AG20443 (cell line): ENCODE measurements around the gene OR52A5.
A peak's percentile ranks its signal among the peaks of the same experiment; 100 is the strongest.
"Not testable (repeated sequence)": the region's sequence is repeated elsewhere in the genome, so short reads cannot be mapped to it uniquely, and the experiment has no call there.

Experiments
- DNase-seq: peaks from one replicate; pipeline ENCODE4 v3.0.0; 2012; ENCODE audit warnings: low spot score, mixed read lengths

The OR52A5 gene

DNA sequence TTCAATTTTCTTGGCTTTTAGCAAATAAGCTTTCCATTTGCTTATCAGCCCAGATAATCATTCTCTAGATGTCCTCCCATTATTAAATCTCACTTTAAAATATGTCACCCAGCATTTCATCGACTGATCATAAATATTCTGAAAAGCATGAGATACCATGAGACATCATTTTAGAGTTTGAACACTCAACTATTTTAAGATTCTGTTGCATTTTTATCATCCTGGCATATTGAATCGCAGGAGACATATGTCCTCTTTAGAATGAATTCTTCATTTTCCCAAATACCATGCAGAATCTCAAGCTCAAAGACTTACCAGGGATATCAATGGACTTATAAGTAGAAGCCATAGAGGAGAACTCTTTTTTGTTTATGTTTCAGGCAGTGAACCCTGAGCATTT, at the start of gene OR52A5:
Gene OR52A5 (minus strand): TSS at position 361 of the 400 bp plus-strand sequence. CDS start 5,714 bp downstream, outside the sequence.
- no peak for DNase-seq

- no peak for DNase-seq
These were observed 40.1 kb upstream of the OR52A5 start for GRCh38 chr11:5178046-5178837.

GRCh38 chr11:5174934-5175333, 36.8 kb upstream of the OR52A5 start:
- DNase-seq: no peak

DNA sequence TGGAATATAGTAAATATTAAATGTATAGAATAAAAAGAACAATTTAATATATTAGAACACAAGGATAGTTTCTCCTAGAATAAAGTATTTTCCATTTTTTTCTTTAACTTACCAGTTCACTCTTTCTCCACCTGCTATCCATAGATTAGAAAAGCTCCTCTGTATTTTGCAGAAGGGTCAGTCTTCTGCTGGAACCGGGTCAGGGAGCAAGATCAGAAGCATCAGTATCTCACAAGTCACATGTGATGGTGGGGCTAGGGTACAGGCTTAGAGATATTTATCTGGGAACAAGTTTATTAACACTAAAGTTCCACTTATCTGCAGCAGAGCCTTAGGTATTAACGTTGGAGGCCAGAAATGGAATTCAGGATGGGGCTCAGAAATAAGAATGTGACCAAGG, 33.7 kb upstream of the OR52A5 start:
- no peak for DNase-seq

DNA sequence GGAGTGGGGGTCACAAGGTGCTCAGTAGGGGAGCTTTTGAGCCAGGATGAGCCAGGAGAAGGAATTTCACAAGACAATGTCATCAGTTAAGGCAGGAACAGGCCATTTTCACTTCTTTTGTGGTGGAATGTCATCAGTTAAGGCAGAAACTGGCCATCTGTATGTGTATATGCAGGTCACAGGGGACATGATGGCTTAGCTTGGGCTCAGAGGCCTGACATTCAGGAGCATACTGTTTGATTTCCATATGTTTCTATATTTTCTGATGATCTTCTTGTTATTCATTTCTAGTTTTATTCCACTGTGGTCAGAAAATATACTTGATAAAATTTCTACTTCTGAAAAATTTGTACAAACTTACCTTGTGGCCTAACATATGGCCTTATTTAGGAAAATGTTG, 27.7 kb upstream of the OR52A5 start:
- not testable (repeated sequence) for DNase-seq

- DNase-seq: not testable (repeated sequence)
These were observed 26.7 kb upstream of the OR52A5 start for GRCh38 chr11:5164807-5165206.

GRCh38 chr11:5161045-5161444, 22.9 kb upstream of the OR52A5 start:
- DNase-seq: not testable (repeated sequence)

- DNase-seq: not testable (repeated sequence)
These were observed 22.1 kb upstream of the OR52A5 start for GRCh38 chr11:5160217-5160616.

DNA sequence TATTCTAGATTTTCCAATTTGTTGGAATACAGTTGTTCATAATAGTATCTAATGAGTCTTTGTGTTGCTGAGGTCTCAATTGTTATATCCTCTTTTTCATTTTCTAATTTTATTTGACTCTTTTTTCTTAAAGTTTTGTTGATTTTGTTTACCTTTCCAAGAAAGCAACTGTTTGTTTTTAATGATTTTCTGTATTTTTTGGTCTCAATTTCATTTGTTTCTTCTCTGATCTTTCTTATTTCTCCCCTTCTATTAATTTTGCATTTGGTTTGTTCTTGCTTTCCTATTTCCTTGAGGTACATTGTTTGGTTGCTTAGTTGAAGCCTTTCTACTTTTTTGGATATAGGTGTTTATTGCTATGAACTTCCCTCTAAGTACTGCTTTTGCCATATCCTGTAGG, 21.6 kb upstream of the OR52A5 start:
- DNase-seq: no peak

GRCh38 chr11:5154657-5155056, 16.5 kb upstream of the OR52A5 start, which contains the start of gene OR52A1:
TSS of gene OR52A1 (minus strand) at chr11:5154757. CDS start at chr11:5152369, 2,388 bp downstream.
- no peak for DNase-seq

DNA sequence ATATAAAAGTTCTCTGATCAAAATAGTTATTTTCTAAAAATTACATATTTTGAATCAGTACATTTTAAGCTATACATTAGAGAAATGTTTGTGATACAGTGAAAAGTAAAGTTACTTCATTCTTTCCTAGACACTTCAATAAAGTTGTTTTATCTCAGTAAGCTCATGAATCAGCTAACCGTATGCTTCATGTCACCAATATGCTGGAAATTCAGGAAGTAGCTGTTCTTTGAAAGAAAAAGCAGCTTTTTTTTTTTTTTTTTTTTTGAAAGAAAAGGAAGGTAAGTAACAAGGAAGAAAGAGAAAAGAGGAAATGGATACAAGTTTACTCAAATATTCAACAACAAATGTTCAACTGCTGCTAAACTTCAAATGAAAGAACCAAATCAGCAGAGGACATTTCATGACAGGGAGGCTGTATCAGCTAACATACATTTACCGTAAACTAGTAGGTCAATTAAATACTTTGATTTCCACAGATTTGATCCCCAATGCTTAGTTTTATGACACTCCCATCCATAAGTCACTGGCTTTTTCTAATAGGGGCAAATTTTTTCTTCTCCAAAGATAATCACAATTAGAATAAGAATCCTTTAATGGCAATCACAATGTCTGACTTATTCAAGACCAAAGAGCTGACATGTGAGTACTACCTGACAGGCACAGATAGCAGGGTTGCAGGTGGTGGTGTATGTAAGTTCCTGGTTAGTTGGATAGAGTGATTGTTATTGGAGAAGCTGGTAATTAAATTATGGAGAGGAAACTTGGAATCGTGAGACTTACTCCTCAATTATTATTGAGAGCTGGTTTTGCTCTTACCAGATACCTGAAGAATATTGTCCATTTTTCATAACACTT, 15.6 kb upstream of the OR52A5 start:
- DNase-seq: no peak

- DNase-seq: no peak
These were observed 13.6 kb upstream of the OR52A5 start for GRCh38 chr11:5151713-5152153.

GRCh38 chr11:5144206-5144605, 6.0 kb upstream of the OR52A5 start:
- DNase-seq: not testable (repeated sequence)

GRCh38 chr11:5137014-5137413, 1.1 kb downstream of the OR52A5 start:
- DNase-seq: no peak

- no peak for DNase-seq
These were observed 1.9 kb downstream of the OR52A5 start for GRCh38 chr11:5136261-5136660.

DNA sequence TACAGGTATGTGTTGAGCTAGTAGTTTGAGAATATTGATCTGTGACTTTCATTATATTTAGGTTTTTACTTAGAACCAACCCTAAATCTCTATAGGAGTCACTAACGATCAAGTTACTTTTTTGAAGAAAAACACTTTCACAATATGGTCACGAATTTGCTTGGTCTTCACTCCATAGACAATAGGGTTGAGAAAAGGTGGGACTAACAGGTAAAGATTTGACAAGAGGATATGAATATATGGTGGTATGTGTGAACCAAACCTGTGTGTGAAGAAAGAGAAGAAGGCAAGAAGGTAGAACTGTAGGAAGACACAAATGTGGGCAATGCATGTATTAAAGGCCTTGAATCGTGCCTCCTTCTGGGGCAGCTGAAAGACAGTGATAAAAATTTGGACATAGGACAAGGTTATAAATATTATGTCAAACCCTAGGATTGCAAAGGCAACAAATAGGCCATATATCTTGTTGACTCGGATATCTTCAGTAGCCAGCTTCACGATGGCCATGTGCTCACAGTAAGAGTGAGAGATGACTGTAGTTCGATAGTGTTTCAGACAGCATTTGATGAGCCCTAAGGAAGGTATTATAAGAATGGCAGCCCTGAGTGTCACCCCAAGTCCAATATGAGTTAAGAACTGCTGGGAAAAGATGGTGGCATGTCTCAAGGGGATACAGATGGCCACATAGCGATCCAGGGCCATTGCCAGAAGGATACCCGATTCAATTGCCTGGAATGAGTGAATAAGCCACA, 6.4 kb downstream of the OR52A5 start:
- DNase-seq: no peak

GRCh38 chr11:5129457-5129877, 8.7 kb downstream of the OR52A5 start:
- no peak for DNase-seq

- no peak for DNase-seq
These were observed 13.1 kb downstream of the OR52A5 start for GRCh38 chr11:5124891-5125620.

DNA sequence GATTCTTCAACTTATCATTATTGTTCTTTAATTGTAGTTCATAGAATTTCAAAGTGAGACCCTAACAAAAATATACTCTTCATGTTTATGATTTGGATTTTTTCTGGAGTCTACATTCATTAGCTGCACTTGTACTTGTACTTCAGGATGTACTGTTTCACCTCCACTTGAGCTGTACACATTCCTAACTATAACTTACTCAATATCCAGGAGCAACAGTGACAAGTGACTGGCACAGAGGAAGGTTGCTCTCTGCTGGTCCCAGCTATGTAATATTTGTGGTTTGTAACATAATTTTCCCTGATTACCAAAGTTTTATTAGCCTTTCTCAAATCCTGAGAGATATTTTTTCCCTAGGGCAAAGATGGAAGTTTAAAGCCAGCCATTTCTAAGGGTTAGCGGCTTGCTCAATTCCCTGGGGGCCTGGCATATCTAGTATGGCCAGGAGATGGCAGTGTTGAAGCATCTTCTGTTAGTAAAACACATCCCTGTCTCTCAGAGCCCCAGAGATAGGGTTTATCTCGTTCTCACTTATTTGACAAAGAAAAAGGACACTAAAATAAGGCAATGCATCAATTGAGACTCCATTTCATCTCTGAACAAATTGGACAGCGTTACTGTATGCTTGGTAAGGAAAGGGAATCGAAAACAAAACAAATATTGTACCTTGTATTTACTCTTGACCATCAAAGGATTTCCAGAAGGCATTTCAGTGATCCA, 14.2 kb downstream of the OR52A5 start:
- DNase-seq: peak; percentile 71

GRCh38 chr11:5118893-5119292, 19.3 kb downstream of the OR52A5 start:
- no peak for DNase-seq

GRCh38 chr11:5117588-5117987, 20.6 kb downstream of the OR52A5 start:
- no peak for DNase-seq
